Measurements from ENCODE around the gene SUMO3. TPM values are rescaled to one million over a fixed set of nuclear protein-coding genes. Genes with fewer than 3 reads are reported as not detected.

The SUMO3 gene
- total RNA-seq, 2 experiments from 2014 or later = 86.5 to 89.0 TPM

GRCh38 chr21:44844256-44844655 lies 26.4 kb upstream of the SUMO3 start:
- ChIA-PET CTCF (no interaction called here), POLR2A (no interaction called here)
- no peak overlapping the region for H3K27ac Mint-ChIP-seq
- no peak overlapping the region for H3K4me3 Mint-ChIP-seq
- DNase-seq = no peak
- peaks cover 5% of the 10 kb centered on the region for H3K27me3 Mint-ChIP-seq
- H3K36me3 Mint-ChIP-seq (ENCODE audit: low read depth) = peaks cover 3% of the 10 kb centered on the region
- peaks cover 16% of the 10 kb centered on the region for H3K4me1 Mint-ChIP-seq
- no peaks in the 10 kb centered on the region for H3K9me3 Mint-ChIP-seq

- ChIA-PET CTCF (no interaction called here), POLR2A (no interaction called here)
- H3K9me3 Mint-ChIP-seq = no peaks in the 10 kb centered on the region
- peaks cover 7% of the 10 kb centered on the region for H3K27me3 Mint-ChIP-seq
- H3K36me3 Mint-ChIP-seq (ENCODE audit: low read depth) = no peaks in the 10 kb centered on the region
- no peak overlapping the region for H3K27ac Mint-ChIP-seq
- no peak for DNase-seq
- peaks cover 16% of the 10 kb centered on the region for H3K4me1 Mint-ChIP-seq
- H3K4me3 Mint-ChIP-seq = no peak overlapping the region
These were observed 25.0 kb upstream of the SUMO3 start for GRCh38 chr21:44842721-44843445.

- Mint-ChIP-seq H3K9me3 (no peaks in the 10 kb centered on the region), H3K4me1 (peaks cover 16% of the 10 kb centered on the region), H3K36me3 (ENCODE audit: low read depth) (no peaks in the 10 kb centered on the region), H3K27ac (no peak overlapping the region), H3K27me3 (peaks cover 7% of the 10 kb centered on the region), H3K4me3 (no peak overlapping the region)
- CTCF ChIA-PET = no interaction called here
- POLR2A ChIA-PET = no interaction called here
- no peak for DNase-seq
These were observed 24.2 kb upstream of the SUMO3 start for GRCh38 chr21:44842087-44842486.

- CTCF ChIA-PET = no interaction called here
- POLR2A ChIA-PET = interaction anchor here (1.1 kb wide), 1 partner anchor 27 kb away, joined by 3 read pairs; no protein-coding TSS in a partner anchor
These were observed 22.9 kb upstream of the SUMO3 start for GRCh38 chr21:44840771-44841170.

GRCh38 chr21:44838951-44839350 lies 21.1 kb upstream of the SUMO3 start:
- POLR2A ChIA-PET = no interaction called here
- no peak overlapping the region for H3K4me3 Mint-ChIP-seq
- peaks cover 7% of the 10 kb centered on the region for H3K27me3 Mint-ChIP-seq
- H3K9me3 Mint-ChIP-seq = no peaks in the 10 kb centered on the region
- CTCF ChIA-PET = no interaction called here
- no peak for DNase-seq
- no peaks in the 10 kb centered on the region for H3K36me3 Mint-ChIP-seq (ENCODE audit: low read depth)
- no peaks in the 10 kb centered on the region for H3K4me1 Mint-ChIP-seq
- no peak overlapping the region for H3K27ac Mint-ChIP-seq

More at GRCh38 chr21:44840771-44841170, 22.9 kb upstream of the SUMO3 start:
- Mint-ChIP-seq H3K4me1 (peaks cover 8% of the 10 kb centered on the region), H3K9me3 (no peaks in the 10 kb centered on the region), H3K36me3 (ENCODE audit: low read depth) (no peaks in the 10 kb centered on the region), H3K4me3 (no peak overlapping the region), H3K27ac (no peak overlapping the region), H3K27me3 (peaks cover 7% of the 10 kb centered on the region)
- DNase-seq = no peak

- no peak for DNase-seq
- ChIA-PET POLR2A (no interaction called here), CTCF (no interaction called here)
- H3K27ac Mint-ChIP-seq = no peak overlapping the region
- H3K36me3 Mint-ChIP-seq (ENCODE audit: low read depth) = no peaks in the 10 kb centered on the region
- peaks cover 7% of the 10 kb centered on the region for H3K27me3 Mint-ChIP-seq
- no peaks in the 10 kb centered on the region for H3K9me3 Mint-ChIP-seq
- no peak overlapping the region for H3K4me3 Mint-ChIP-seq
- no peaks in the 10 kb centered on the region for H3K4me1 Mint-ChIP-seq
These were observed 20.4 kb upstream of the SUMO3 start for GRCh38 chr21:44838039-44838895.

- ChIA-PET POLR2A (no interaction called here), CTCF (no interaction called here)
- no peaks in the 10 kb centered on the region for H3K36me3 Mint-ChIP-seq (ENCODE audit: low read depth)
- H3K27ac Mint-ChIP-seq = no peak overlapping the region
- H3K4me3 Mint-ChIP-seq = no peak overlapping the region
- peaks cover 7% of the 10 kb centered on the region for H3K27me3 Mint-ChIP-seq
- no peaks in the 10 kb centered on the region for H3K4me1 Mint-ChIP-seq
- H3K9me3 Mint-ChIP-seq = no peaks in the 10 kb centered on the region
- DNase-seq = no peak
These were observed 19.7 kb upstream of the SUMO3 start for GRCh38 chr21:44837537-44837936.

GRCh38 chr21:44836666-44837471 lies 19.0 kb upstream of the SUMO3 start:
- H3K27me3 Mint-ChIP-seq = peaks cover 3% of the 10 kb centered on the region
- H3K27ac Mint-ChIP-seq = no peak overlapping the region
- no peaks in the 10 kb centered on the region for H3K36me3 Mint-ChIP-seq (ENCODE audit: low read depth)
- H3K9me3 Mint-ChIP-seq = no peaks in the 10 kb centered on the region
- ChIA-PET CTCF (no interaction called here), POLR2A (no interaction called here)
- no peaks in the 10 kb centered on the region for H3K4me1 Mint-ChIP-seq
- no peak for DNase-seq
- H3K4me3 Mint-ChIP-seq = no peak overlapping the region

DNA sequence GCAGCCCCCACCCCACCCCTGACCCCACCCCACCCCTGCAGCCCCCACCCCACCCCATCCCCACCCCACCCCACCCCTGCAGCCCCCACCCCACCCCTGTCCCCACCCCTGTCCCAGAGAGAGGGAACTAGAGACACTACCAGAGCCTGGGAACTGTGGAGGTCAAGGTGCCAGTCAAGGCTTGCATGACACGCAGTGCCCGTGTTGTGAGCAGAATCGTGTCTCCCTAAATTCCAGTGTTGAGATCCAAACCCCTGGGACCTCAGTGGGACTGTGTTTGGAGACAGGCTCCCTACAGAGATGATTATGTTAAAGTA lies 18.4 kb upstream of the SUMO3 start:
- CTCF ChIA-PET = no interaction called here
- H3K9me3 Mint-ChIP-seq = no peaks in the 10 kb centered on the region
- no peak overlapping the region for H3K27ac Mint-ChIP-seq
- no peak for DNase-seq
- H3K36me3 Mint-ChIP-seq (ENCODE audit: low read depth) = no peaks in the 10 kb centered on the region
- peaks cover 1% of the 10 kb centered on the region for H3K4me1 Mint-ChIP-seq
- H3K27me3 Mint-ChIP-seq = peaks cover 2% of the 10 kb centered on the region
- no peak overlapping the region for H3K4me3 Mint-ChIP-seq
- POLR2A ChIA-PET = no interaction called here

DNA sequence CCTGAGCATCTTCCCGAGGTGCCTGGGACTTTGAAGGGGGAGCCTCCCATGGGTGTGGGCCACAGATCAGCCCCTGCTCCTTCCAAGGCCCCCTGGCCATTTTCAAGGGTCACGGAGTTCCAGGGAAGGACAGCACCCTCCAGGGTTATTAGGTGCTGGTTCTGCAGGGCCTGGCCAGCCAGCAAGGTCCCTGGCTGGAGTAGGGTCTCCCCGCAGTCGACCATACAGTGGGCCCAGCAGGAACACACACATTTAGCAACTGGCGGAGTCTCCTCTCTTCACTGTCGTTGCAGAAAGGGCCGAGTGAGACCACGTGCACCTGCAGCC lies 17.7 kb upstream of the SUMO3 start:
- CTCF ChIA-PET = no interaction called here
- peaks cover 2% of the 10 kb centered on the region for H3K27me3 Mint-ChIP-seq
- H3K9me3 Mint-ChIP-seq = no peaks in the 10 kb centered on the region
- H3K4me3 Mint-ChIP-seq = no peak overlapping the region
- no peak for DNase-seq
- H3K27ac Mint-ChIP-seq = no peak overlapping the region
- no peaks in the 10 kb centered on the region for H3K36me3 Mint-ChIP-seq (ENCODE audit: low read depth)
- POLR2A ChIA-PET = no interaction called here
- peaks cover 4% of the 10 kb centered on the region for H3K4me1 Mint-ChIP-seq

DNA sequence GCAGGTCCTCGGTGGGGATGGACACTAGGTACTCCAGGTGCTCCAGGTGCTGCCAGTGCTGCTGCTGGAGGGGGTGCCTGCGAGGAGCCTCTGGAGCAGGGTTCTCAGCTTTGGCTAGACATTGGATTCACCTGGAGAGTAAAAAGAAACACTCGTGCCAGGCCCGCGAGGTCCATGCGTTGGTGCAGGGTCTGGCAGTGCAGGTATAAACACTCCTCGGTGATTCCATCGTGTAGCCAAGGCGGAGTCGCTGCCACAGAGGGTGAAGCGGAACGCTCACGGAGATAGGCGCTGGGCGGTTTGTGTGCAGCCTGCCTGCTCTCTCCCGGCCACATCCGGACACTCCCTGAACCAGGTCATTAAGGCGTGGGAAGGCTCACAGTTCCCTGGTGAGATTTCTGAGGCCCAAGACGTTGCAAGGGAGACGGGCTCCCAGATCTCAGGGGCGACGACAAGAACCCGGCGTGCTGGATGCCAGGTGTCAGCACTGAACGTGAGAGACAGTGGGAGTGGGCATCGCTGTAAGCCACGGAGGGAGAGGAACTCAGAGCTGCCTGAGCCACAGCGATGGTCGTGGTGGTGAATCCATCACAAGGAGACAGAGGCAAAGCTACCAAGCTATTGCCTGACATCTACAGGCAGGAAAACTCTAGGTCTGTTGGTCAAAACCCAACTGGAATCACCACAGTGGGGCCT lies 17.2 kb upstream of the SUMO3 start:
- Mint-ChIP-seq H3K4me1 (peaks cover 4% of the 10 kb centered on the region), H3K27me3 (peaks cover 5% of the 10 kb centered on the region), H3K27ac (no peak overlapping the region), H3K4me3 (no peak overlapping the region), H3K9me3 (peaks cover 2% of the 10 kb centered on the region), H3K36me3 (ENCODE audit: low read depth) (no peaks in the 10 kb centered on the region)
- no peak for DNase-seq
- ChIA-PET CTCF (no interaction called here), POLR2A (no interaction called here)

DNA sequence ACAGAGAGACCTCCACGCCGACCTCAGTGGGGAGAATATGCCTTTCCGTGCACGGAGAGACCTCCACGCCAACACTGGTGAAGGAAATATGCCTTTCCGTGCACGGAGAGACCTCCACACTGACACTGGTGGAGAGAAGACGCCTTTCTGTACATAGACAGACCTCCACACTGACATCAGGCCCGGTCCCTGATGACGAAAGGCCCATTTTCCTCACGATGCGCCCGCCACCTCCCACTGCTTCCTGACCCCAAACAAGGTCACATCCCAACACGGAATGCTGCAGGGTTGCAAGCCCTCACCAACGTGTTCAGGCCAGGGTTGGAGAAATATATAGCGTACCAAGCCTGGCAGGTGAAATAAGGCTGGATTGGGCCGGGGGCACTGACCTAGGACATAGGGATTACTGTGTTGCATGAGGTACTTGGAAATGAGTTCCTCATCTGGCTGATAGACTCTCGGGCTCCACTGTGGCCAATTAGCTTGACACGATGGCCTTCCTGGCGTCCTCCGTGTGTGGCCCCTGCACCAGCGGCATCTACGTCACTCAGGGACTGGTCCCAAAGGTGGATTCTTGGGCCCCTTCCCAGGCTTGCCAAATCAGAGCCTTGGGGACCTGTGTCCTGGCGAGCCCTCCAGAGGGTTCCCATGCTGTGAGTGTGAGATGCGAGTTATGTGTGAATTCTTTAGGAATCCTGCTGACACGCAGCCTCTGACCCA lies 16.5 kb upstream of the SUMO3 start:
- peaks cover 3% of the 10 kb centered on the region for H3K9me3 Mint-ChIP-seq
- no peak for DNase-seq
- H3K27me3 Mint-ChIP-seq = peaks cover 9% of the 10 kb centered on the region
- no peak overlapping the region for H3K4me3 Mint-ChIP-seq
- ChIA-PET POLR2A (no interaction called here), CTCF (no interaction called here)
- H3K27ac Mint-ChIP-seq = no peak overlapping the region
- H3K4me1 Mint-ChIP-seq = peaks cover 4% of the 10 kb centered on the region
- no peaks in the 10 kb centered on the region for H3K36me3 Mint-ChIP-seq (ENCODE audit: low read depth)

DNA sequence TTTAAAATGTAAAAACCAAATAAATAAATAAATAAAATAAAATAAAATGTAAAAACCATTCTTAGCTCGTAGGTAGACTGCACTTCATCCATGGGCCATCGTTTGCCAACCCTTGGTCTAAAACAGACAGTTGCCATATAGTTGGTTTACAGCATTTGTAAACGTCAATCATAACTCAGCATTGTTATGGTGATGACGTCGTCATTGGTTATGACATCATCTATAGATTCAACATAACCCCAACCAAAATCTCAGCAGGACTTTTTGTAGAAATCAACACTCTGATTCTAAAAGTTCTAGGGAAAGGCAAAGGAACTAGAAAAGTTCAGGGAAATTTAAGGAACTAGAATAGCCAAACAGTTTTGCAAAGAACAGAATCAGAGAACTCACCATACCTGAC lies 15.8 kb upstream of the SUMO3 start:
- Mint-ChIP-seq H3K4me3 (no peak overlapping the region), H3K4me1 (peaks cover 4% of the 10 kb centered on the region), H3K27ac (no peak overlapping the region), H3K36me3 (ENCODE audit: low read depth) (no peaks in the 10 kb centered on the region), H3K27me3 (peaks cover 12% of the 10 kb centered on the region), H3K9me3 (peaks cover 8% of the 10 kb centered on the region)
- CTCF ChIA-PET = no interaction called here
- POLR2A ChIA-PET = no interaction called here
- no peak for DNase-seq

Data from activated CD4-positive, alpha-beta memory T cell treated with anti-CD3 and anti-CD28 coated beads, Interleukin-2, amount 10 ng/mL, durations not matched to agents 7 days and 5 days (primary cell).